ENCODE measurements around the gene TYK2.

GRCh38 chr19:10365518-10365917 is 14.9 kb downstream of the TYK2 start:
- TF ChIP-seq, protein P1, sequence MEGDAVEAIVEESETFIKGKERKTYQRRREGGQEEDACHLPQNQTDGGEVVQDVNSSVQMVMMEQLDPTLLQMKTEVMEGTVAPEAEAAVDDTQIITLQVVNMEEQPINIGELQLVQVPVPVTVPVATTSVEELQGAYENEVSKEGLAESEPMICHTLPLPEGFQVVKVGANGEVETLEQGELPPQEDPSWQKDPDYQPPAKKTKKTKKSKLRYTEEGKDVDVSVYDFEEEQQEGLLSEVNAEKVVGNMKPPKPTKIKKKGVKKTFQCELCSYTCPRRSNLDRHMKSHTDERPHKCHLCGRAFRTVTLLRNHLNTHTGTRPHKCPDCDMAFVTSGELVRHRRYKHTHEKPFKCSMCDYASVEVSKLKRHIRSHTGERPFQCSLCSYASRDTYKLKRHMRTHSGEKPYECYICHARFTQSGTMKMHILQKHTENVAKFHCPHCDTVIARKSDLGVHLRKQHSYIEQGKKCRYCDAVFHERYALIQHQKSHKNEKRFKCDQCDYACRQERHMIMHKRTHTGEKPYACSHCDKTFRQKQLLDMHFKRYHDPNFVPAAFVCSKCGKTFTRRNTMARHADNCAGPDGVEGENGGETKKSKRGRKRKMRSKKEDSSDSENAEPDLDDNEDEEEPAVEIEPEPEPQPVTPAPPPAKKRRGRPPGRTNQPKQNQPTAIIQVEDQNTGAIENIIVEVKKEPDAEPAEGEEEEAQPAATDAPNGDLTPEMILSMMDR (IDR thresholded peaks at IDR 0.05), result no peak
- no peak for TF ChIP-seq POLR2AphosphoS5 (IDR thresholded peaks at IDR 0.05)
- no peak for TF ChIP-seq POLR2A (IDR thresholded peaks at IDR 0.05)

Measured in sigmoid colon (tissue), 4 donors.